GM12873 (cell line): ENCODE data around the gene RNF208.

Experiments used
- TF ChIP-seq, protein P1 (sequence below): IDR thresholded peaks from 2 replicates; pipeline ENCODE4 v1.5.1; 2012; ENCODE audit warnings: low read depth, mild to moderate bottlenecking, moderate library complexity, low read length, control low read depth; ENCODE audit not compliant: insufficient read depth; ENCODE audit errors: missing control alignments

RNF208 gene

DNA sequence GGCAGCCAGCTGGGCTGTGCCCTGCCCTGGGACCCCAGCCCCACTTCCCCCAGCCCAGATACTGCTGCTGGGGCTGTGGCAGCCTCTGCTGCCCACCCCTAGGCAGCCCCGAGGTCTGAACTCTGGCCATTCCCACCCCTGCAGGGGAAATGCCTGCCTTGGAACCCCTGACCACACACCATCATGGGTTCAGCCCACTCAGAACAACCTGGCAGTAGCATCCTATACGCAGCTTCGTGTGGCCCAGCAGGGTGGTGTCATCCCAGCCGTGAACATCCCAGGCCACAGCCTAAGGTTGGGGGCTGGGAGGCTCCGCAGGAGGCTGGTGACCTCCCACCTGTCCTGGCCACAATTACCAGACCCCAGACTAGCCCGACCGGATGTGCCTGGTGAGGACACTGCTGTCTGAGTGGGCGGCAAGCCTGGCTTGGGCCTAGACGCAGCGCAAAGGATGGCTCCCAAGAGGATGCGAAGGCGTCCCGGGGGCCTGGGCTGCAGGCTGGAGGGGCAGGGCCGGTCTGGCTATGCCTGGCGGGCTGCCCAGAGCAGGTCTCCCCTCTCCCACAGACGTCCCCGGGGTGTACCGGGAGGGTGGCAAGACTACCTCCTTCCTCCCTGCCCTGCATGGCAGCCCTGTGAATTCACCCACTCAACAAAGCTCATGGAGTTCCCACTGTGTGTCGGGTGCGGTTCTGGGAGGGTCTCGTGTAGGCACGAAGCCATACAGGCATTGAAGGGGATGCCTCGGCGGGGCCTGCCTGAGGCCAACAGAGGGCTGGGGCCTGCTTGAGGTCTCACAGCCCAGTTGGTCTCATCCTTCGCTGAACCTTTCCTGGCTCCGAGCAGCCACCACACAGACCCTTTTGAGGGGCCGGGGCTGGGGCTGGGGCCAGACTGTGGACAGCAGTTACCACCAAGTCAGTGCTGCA is 7.2 kb upstream of the RNF208 start:
- TF ChIP-seq, protein P1, sequence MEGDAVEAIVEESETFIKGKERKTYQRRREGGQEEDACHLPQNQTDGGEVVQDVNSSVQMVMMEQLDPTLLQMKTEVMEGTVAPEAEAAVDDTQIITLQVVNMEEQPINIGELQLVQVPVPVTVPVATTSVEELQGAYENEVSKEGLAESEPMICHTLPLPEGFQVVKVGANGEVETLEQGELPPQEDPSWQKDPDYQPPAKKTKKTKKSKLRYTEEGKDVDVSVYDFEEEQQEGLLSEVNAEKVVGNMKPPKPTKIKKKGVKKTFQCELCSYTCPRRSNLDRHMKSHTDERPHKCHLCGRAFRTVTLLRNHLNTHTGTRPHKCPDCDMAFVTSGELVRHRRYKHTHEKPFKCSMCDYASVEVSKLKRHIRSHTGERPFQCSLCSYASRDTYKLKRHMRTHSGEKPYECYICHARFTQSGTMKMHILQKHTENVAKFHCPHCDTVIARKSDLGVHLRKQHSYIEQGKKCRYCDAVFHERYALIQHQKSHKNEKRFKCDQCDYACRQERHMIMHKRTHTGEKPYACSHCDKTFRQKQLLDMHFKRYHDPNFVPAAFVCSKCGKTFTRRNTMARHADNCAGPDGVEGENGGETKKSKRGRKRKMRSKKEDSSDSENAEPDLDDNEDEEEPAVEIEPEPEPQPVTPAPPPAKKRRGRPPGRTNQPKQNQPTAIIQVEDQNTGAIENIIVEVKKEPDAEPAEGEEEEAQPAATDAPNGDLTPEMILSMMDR, result no peak

DNA sequence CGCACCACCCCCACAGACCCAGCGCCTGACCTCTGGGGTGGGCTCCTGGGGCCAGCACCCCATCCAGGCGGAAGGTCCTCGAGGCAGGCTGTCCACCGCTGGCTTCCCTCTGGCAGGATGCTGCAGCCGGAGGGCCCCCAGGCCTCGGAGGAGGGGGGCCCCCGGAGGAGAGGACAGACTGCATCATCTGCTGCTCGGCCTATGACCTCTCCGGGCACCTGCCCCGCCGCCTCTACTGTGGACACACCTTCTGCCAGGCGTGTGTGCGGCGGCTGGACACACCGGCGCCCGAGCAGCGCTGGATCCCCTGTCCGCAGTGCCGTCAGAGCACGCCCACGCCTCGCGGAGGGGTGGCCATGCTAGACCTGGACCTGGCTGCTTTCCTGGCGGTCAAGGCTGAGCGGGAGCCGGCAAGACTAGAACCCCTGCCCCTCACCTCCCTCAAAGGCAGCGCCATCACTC is 6.5 kb upstream of the RNF208 start:
- TF ChIP-seq, protein P1, result no peak

DNA sequence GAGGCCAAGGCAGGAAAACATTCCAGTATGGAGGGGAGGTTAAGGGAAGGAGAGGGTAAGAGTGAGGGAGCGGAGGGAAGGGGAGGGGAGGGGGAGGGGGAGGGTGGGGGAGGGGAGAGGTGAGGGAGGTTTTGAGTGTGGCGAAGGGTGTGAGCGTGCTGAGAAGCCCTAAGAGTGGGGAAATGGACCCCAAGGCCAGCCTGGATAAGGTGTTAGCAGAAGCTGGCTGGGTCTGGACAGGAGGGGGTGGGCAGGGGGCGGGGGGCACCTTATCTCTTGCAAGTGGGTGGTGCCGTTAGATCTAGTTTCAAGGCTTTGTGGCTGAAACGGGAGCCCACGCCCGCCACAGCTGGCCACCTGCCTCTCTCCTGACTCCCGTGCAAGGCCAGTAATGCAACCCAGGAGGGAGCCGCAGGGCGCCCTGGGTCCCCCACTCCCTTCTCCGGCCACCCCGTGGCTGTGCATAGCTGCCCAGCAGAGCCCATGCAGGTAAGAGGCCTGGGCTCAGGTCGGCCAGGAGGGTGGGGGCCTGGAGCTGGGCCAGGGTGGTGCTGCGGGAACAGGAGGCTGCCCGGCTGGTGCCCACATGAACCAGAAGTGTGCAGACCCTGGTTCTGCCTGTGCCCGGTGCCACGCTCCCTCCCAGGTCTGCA is 5.9 kb upstream of the RNF208 start:
- TF ChIP-seq, protein P1, result no peak

DNA sequence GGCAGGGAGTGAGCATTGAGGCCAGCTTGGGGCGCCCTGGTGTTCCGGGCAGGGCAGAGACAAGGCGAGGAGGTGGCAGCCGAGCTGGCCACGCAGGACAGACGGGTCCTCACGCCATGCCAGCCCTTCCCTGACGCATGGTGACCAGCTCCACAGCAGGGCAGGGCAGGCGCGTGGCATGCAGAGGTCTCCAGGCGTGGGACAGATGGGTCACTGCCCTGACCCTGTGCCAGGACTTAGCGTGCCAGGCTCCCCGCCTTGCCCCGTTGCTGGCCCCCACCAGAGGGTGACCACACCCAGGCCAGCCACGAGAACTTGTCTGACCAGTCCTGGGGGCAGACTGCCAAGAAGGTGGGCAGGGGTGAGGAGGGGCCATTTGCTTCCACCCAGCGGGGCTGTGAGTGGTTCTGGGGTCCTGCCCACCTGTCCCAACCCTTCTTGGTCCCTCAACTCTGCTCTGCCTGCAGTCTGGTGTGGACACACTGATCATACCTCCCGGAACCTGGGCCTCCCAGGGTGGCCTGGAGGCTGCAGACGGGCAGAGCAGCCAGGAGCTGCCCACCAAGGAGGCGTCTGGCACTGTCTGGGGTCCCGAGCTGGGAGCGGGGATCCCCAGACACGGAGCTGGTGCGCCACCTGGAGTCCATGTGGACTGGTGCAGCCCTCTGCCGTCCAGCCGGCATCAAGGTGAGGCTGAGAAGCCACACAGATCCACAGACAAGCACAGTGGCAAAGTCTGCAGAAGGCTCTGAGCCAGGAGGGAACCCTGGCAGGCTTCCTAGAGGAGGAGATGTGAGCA is 5.2 kb upstream of the RNF208 start, which contains the start of gene RNF224:
TSS of gene RNF224 (plus strand) at position 449 of the 799 bp plus-strand sequence. CDS start 834 bp downstream, outside the sequence.
- TF ChIP-seq, protein P1, result peak; percentile 97

- TF ChIP-seq, protein P1, result no peak
Measured at GRCh38 chr9:137226338-137227053, 4.5 kb upstream of the RNF208 start.

DNA sequence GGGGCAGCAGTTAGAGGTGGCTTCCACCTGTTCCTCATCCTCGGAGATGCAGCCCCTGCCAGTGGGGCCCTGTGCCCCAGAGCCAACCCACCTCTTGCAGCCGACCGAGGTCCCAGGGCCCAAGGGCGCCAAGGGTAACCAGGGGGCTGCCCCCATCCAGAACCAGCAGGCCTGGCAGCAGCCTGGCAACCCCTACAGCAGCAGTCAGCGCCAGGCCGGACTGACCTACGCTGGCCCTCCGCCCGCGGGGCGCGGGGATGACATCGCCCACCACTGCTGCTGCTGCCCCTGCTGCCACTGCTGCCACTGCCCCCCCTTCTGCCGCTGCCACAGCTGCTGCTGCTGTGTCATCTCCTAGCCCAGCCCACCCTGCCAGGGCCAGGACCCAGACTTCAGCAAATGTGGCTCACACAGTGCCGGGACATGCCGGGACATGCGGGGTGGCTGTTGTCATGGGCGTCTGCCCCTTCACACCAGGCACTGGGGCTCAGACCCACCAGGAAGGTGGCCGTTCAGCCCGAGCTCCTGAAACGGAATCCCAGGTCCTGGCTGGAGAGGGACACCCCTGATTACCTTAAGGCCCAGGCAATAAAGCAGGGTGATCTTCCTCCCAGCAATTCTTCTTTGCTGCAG is 3.8 kb upstream of the RNF208 start:
- TF ChIP-seq, protein P1, result no peak
